K562 (cell line): Measurements from ENCODE around the gene CCNJL. TPM values are rescaled to one million over a fixed set of nuclear protein-coding genes. Genes with fewer than 3 reads are reported as not detected.

ENCODE experiments used
- ATAC-seq: fragments of 200-7000 bp; cut with Tn5 transposase; 3 replicates; pipeline ENCODE4 v1.9.1; 2020; ENCODE audit warnings: moderate library complexity
- BruUV-seq: library from RNA; stranded (reverse); fragments of 400-500 nt; replicated peaks from 2 replicates; lab custom pipeline; 2021; lab: Mats Ljungman, UMichigan
- CTCF ChIA-PET: fragments of 300-600 bp; formaldehyde crosslinking; extraction: SDS; loops from one replicate; lab custom pipeline; 2021; ENCODE audit warnings: low intra/inter-chr PET ratio; lab: Yijun Ruan, JAX
- POLR2A ChIA-PET: fragments of 300-600, 350-650 bp; sonication (Branson Sonifier 250); formaldehyde crosslinking; extraction: SDS; loops from one replicate; lab custom pipeline; 2021; ENCODE audit warnings: antibody characterized with exemption, inconsistent platforms; lab: Yijun Ruan, JAX
- DNase-seq, 4 experiments: peaks; one replicate each; pipeline versions ENCODE4 v3.0.0 to v3.0.0-alpha.2; 2011 to 2018; ENCODE audit warnings: low spot score in 3 of 4, mixed read lengths in 3 of 4; ENCODE audit errors: extremely low read depth in 1 of 4
- FAIRE-seq: peaks from 2 replicates; lab custom pipeline; 2011; peaks lifted over from hg19 to GRCh38; lab: Jason Lieb, UNC
- H2AFZ ChIP-seq: 2 replicates; pipeline ENCODE4 v1.6.0; 2011; ENCODE audit warnings: low read depth, low read length, control low read depth, inconsistent platforms
- H3K27ac ChIP-seq: fragments of 200-600 bp; 3 replicates; pipeline ENCODE4 v1.8.0; 2011; ENCODE audit warnings: low read depth, mild to moderate bottlenecking, control low read depth, inconsistent platforms, low read length, moderate library complexity, mixed read lengths; ENCODE audit errors: extremely low read depth
- H3K27me3 ChIP-seq, 2 experiments: fragments of 300-600 bp in 1 of 2; 2 replicates in 1 of 2; 3 replicates in 1 of 2; pipeline versions ENCODE4 v1.6.0 to v1.8.0; 2011; ENCODE audit warnings: inconsistent platforms in 2 of 2, low read length in 2 of 2, mild to moderate bottlenecking in 1 of 2, mixed read lengths in 1 of 2, moderate library complexity in 1 of 2; ENCODE audit not compliant: control insufficient read depth in 2 of 2, insufficient read depth in 2 of 2
- H3K36me3 ChIP-seq: fragments of 300-600 bp; 3 replicates; pipeline ENCODE4 v1.8.0; 2011; ENCODE audit warnings: mild to moderate bottlenecking, low read length, inconsistent platforms; ENCODE audit not compliant: control insufficient read depth, insufficient read depth
- H3K4me1 ChIP-seq, 2 experiments: fragments of 200-600 bp in 1 of 2; replicated peaks in 1 of 2; 2 replicates in 1 of 2; 3 replicates in 1 of 2; pipeline versions ENCODE4 v1.5.1 to v1.8.0; 2011; ENCODE audit warnings: inconsistent platforms in 2 of 2, low read length in 2 of 2, mild to moderate bottlenecking in 1 of 2, mixed read lengths in 1 of 2, moderate library complexity in 1 of 2; ENCODE audit not compliant: control insufficient read depth in 2 of 2, insufficient read depth in 2 of 2
- H3K4me2 ChIP-seq: 2 replicates; pipeline ENCODE4 v1.6.1; 2011; ENCODE audit warnings: low read length, control low read depth, inconsistent platforms, mixed read lengths; ENCODE audit not compliant: insufficient read depth
- H3K4me3 ChIP-seq: fragments of 200-600 bp; sonication (generic), shearing (Covaris generic); 2 replicates; pipeline ENCODE4 v1.5.1; 2016; ENCODE audit warnings: control low read depth, inconsistent platforms
- H3K79me2 ChIP-seq: fragments of 200-600 bp; 3 replicates; pipeline ENCODE4 v1.8.0; 2011; ENCODE audit warnings: low read length, inconsistent platforms; ENCODE audit not compliant: control insufficient read depth, insufficient read depth
- H3K9ac ChIP-seq, 2 experiments: 2 replicates each; pipeline versions ENCODE4 v1.6.0 to v1.6.1; 2011; ENCODE audit warnings: low read depth in 2 of 2, low read length in 2 of 2, control low read depth in 1 of 2, inconsistent platforms in 1 of 2, mild to moderate bottlenecking in 1 of 2, mixed read lengths in 1 of 2; ENCODE audit not compliant: insufficient read depth in 1 of 2
- H3K9me1 ChIP-seq: one replicate; pipeline ENCODE4 v1.6.0; 2011; ENCODE audit warnings: inconsistent platforms, mild to moderate bottlenecking, low read length, moderate library complexity; ENCODE audit not compliant: control insufficient read depth, insufficient read depth
- H3K9me3 ChIP-seq: replicated peaks from 2 replicates; pipeline ENCODE4 v1.5.1; 2011; ENCODE audit warnings: low read depth, low read length, inconsistent platforms; ENCODE audit not compliant: control insufficient read depth, insufficient read depth
- H4K20me1 ChIP-seq: replicated peaks from 2 replicates; pipeline ENCODE4 v1.6.1; 2011; ENCODE audit warnings: low read length, inconsistent platforms, mixed read lengths; ENCODE audit not compliant: control insufficient read depth, insufficient read depth
- CUX1 ChIP-seq: fragments of 200-800 bp; sonication (Bioruptor generic); IDR thresholded peaks from 2 replicates; pipeline ENCODE4 v1.6.1; 2016; ENCODE audit warnings: missing genetic modification characterization, missing compliant biosample characterization
- RCOR1 ChIP-seq, 2 experiments: IDR thresholded peaks; 2 replicates each; pipeline ENCODE4 v1.6.1; 2012; ENCODE audit warnings: low read depth in 2 of 2, low read length in 2 of 2, borderline replicate concordance in 1 of 2, improper control_type of control experiment in 1 of 2
- SIN3A ChIP-seq, 2 experiments: fragments of 150-350 bp in 1 of 2; IDR thresholded peaks; 2 replicates each; pipeline ENCODE4 v1.6.1; 2011 to 2016; ENCODE audit warnings: borderline replicate concordance in 2 of 2, low read depth in 2 of 2, low read length in 2 of 2, mild to moderate bottlenecking in 2 of 2, moderate library complexity in 2 of 2; ENCODE audit not compliant: control insufficient read depth in 1 of 2
- whole genome bisulfite sequencing: fragments of 100-300 bp; shearing (Covaris generic); methylation state at CpG from one replicate; pipeline ENCODE4 v1.1.6; 2016; ENCODE audit warnings: low coverage, mixed read lengths; ENCODE audit not compliant: insufficient coverage; ENCODE audit errors: missing lambda C conversion rate; 5-methylcytosine and 5-hydroxymethylcytosine counted together
- in situ Hi-C: fragments of 300-500 bp; cut with MboI; formaldehyde crosslinking; loops from 4 replicates; pipeline ENCODE4 v1.15.0; 2018; ENCODE audit warnings: inconsistent platforms, mixed read lengths
- intact Hi-C: fragments of 100-400 bp; cut with micrococcal nuclease; formaldehyde crosslinking; loops from 2 replicates; pipeline ENCODE4 v1.14.2; 2022
- polyA plus RNA-seq, 8 experiments: library from polyadenylated mRNA; depleted of rRNA in 4 of 8; stranded (reverse) in 5 of 8; unstranded in 3 of 8; fragments of >200 nt; fragmentation: Nextera tagmentation in 2 of 8; fragmentation: Illumina TruSeq in 1 of 8; extraction: Ambion mirVana in 2 of 8; extraction: Trizol in 1 of 8; gene quantifications; 2 replicates each; pipeline versions ENCODE4 v1.2.1 to v1.2.3, GENCODE V29; 2011 to 2014; ENCODE audit warnings: inconsistent platforms in 1 of 8, missing spikeins in 1 of 8
- total RNA-seq, 7 experiments: library from RNA; depleted of rRNA in 6 of 7; stranded (reverse); fragments of >200 nt in 6 of 7; fragmentation: Illumina TruSeq in 2 of 7; extraction: Trizol in 2 of 7; gene quantifications; 2 replicates each; pipeline versions ENCODE4 v1.2.1 to v1.2.3, GENCODE V29; 2011 to 2021; ENCODE audit warnings: low replicate concordance in 1 of 7

Gene CCNJL
- total and polyA plus RNA-seq, 9 of the 15 experiments (the other 6 are each of a cell fraction or from before 2014, with no cell fraction given) = 0.04 TPM; not detected in 8

GRCh38 chr5:160354666-160355065 is 42.3 kb upstream of the CCNJL start:
- intact Hi-C loops = no loop called here
- whole genome bisulfite sequencing = 7% methylated on average over 11 of the region's 14 CpGs
- TF ChIP-seq RCOR1 (IDR thresholded peaks at IDR 0.05; ENCODE audit: borderline replicate concordance in 1 of 2, low read depth in 2 of 2, low read length in 2 of 2) (no peak), CUX1 (CRISPR knock-in tag) (no peak), SIN3A (IDR thresholded peaks at IDR 0.05; ENCODE audit: borderline replicate concordance in 2 of 2, control insufficient read depth in 1 of 2, low read depth in 2 of 2, low read length in 2 of 2) (no peak)
- TF ChIP-seq, all 486 proteins: peak for 0
- H2AFZ ChIP-seq = no peak overlapping the region
- no peak for DNase-seq
- no peaks in the 10 kb centered on the region for H3K9me1 ChIP-seq
- no peak overlapping the region for H3K9ac ChIP-seq
- H3K79me2 ChIP-seq = no peaks in the 10 kb centered on the region
- no peak overlapping the region for H3K27ac ChIP-seq
- ATAC-seq = no peak
- CTCF ChIA-PET = no interaction called here
- H3K4me1 ChIP-seq = no peaks in the 10 kb centered on the region; a peak in 1 of 5 replicates
- H3K27me3 ChIP-seq = peaks cover 0 to 49% of the 10 kb centered on the region in 2 experiments; a peak in 4 of 5 replicates
- H3K36me3 ChIP-seq = no peaks in the 10 kb centered on the region
- no TSS peak for BruUV-seq
- in situ Hi-C loops = no loop called here
- POLR2A ChIA-PET = no interaction called here
- no peak overlapping the region for H3K4me2 ChIP-seq
- no peak overlapping the region for H3K4me3 ChIP-seq
- no peaks in the 10 kb centered on the region for H3K9me3 ChIP-seq
- no peaks in the 10 kb centered on the region; the same call in 1 of the 2 replicates for H4K20me1 ChIP-seq
- no peak for FAIRE-seq
